GM18858 (cell line): ENCODE results near the gene LRRC75B.
"Not testable (repeated sequence)": the region's sequence is repeated elsewhere in the genome, so short reads cannot be mapped to it uniquely, and the experiment has no call there.

Experiments
- ATAC-seq: cut with Tn5 transposase; IDR thresholded peaks from one replicate; pipeline ENCODE4 v1.9.1; 2021; ENCODE audit not compliant: unreplicated experiment

The LRRC75B gene

GRCh38 chr22:24592851-24593558 lies at the start of gene LRRC75B:
LRRC75B (minus strand) TSS chr22:24593073; CDS start chr22:24593039, 34 bp downstream.
- ATAC-seq: peak; percentile 53

- not testable (repeated sequence) for ATAC-seq
These were observed 49.4 kb upstream of the LRRC75B start for GRCh38 chr22:24642307-24642706.

- ATAC-seq: not testable (repeated sequence)
These were observed 43.6 kb upstream of the LRRC75B start for GRCh38 chr22:24636513-24636912.

GRCh38 chr22:24634776-24635389 lies 42.0 kb upstream of the LRRC75B start:
- ATAC-seq: not testable (repeated sequence)

GRCh38 chr22:24633231-24634023 lies 40.6 kb upstream of the LRRC75B start:
- ATAC-seq: not testable (repeated sequence)

GRCh38 chr22:24632642-24633041 lies 39.8 kb upstream of the LRRC75B start:
- not testable (repeated sequence) for ATAC-seq

GRCh38 chr22:24631430-24632122 lies 38.7 kb upstream of the LRRC75B start:
- not testable (repeated sequence) for ATAC-seq

- not testable (repeated sequence) for ATAC-seq
These were observed 38.0 kb upstream of the LRRC75B start for GRCh38 chr22:24630812-24631427.

GRCh38 chr22:24629069-24629468 lies 36.2 kb upstream of the LRRC75B start:
- not testable (repeated sequence) for ATAC-seq

GRCh38 chr22:24627911-24628310 lies 35.0 kb upstream of the LRRC75B start:
- not testable (repeated sequence) for ATAC-seq

- not testable (repeated sequence) for ATAC-seq
These were observed 29.7 kb upstream of the LRRC75B start for GRCh38 chr22:24622596-24622995.

GRCh38 chr22:24621244-24621643 lies 28.4 kb upstream of the LRRC75B start:
- ATAC-seq: not testable (repeated sequence)

- not testable (repeated sequence) for ATAC-seq
These were observed 21.9 kb upstream of the LRRC75B start for GRCh38 chr22:24614794-24615193.

- ATAC-seq: not testable (repeated sequence)
These were observed 17.0 kb upstream of the LRRC75B start for GRCh38 chr22:24609888-24610287.

- not testable (repeated sequence) for ATAC-seq
These were observed 15.5 kb upstream of the LRRC75B start for GRCh38 chr22:24608327-24608726.

- ATAC-seq: peak; percentile 42
These were observed 14.6 kb upstream of the LRRC75B start for GRCh38 chr22:24607429-24607983.

- not testable (repeated sequence) for ATAC-seq
These were observed 13.5 kb upstream of the LRRC75B start for GRCh38 chr22:24606340-24606739.

- not testable (repeated sequence) for ATAC-seq
These were observed 11.1 kb upstream of the LRRC75B start for GRCh38 chr22:24603770-24604629.
